ENCODE results near the gene KIF26A.

Gene KIF26A

DNA sequence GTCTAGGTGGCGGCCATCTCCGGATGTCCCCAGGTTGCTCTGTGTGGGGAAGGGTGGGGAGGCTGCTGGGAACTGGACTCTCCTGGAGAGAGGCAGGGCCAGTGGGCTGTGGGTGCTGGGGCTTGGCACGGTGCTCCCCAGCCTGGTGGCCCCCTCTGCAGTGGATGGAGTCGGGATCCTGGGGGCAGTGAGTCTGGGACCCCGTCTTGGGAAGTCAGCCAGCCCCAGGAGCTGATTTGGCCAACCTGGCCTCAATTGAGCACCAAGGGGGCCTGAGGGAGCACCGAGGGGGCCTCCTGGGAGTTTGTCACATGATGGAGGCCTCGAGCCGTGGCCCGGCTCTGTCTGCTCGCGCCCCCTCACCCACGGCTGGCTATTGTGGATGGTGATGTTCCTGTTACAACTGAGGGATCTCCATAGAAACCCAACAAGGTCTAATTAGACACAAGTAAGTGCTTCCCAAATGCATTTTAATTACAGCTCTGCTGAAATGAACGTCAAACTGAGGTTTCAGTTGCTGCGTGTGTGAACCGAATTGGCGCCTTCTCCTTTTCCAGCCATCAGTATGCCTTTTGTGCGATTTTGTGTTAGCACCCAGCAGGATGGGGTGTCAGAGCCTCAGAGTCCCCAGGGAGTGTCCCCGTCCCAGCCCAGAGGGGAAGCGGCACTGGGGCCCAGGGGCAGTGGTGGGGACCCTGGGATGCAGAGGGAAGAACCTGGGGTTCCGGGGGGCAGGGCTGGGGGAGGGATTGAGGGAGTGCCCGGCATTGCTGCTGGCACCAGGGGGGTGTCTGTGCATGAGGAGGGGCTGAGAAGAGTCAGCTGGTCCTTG lies 71.8 kb downstream of the KIF26A start:
- no peak for DNase-seq (ENCODE audit: low read depth)

DNA sequence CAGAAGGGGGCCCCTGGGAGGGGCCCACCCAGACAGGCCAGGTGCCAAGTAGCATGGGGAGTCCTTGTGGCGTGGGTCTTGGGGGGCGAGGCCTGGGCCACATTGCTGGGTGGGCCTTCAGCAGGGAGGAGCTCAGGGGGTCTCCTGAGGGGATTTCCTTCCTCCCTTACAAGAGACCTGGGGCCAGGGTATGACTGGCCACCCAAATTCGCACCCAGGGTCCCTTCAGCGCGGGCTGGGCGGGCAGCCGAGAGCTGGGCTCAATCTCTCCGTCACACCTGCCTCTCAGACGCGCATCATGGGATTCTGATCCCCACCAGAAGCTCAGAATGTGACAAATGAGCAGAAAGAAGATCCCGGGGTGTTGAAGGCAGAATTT lies 72.4 kb downstream of the KIF26A start:
- DNase-seq (ENCODE audit: low read depth): no peak

DNA sequence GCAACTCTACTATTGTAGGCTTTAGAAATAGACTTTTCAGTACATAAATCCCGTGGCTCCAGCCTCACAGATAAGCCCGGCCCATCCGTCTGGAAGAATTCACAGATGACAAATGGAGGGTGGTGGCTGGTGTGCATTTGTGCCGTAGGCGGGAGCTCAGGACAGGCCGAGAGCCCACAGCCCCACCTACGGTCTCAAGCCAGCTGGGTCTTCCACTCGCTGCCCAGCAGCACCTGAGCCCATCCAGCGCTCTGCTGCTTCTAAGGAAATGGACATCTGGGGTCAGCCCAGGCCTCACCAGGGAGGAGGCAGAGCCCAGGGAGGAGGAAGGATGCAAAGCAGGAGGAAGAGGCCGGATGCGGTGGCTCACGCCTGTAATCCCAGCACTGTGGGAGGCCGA lies 72.8 kb downstream of the KIF26A start:
- no peak for DNase-seq (ENCODE audit: low read depth)

DNA sequence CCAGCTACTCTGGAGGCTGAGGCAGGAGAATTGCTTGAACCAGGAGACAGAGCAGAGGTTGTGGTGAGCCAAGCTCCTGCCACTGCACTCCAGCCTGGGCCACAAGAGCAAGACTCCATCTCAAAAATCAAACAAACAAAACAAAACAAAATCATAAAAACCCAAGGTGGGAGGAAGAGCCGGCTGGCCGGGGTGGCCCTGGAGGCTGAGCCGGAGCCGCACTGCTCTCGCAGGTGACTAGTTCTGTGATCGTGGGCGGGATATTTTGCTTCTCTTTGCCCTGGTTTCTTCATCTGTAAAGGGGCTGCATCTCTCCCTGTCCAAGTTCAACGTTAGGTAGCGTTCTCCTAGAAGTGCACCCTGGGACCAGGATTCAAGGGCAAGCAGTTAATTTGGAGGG lies 73.4 kb downstream of the KIF26A start:
- DNase-seq (ENCODE audit: low read depth): no peak

DNA sequence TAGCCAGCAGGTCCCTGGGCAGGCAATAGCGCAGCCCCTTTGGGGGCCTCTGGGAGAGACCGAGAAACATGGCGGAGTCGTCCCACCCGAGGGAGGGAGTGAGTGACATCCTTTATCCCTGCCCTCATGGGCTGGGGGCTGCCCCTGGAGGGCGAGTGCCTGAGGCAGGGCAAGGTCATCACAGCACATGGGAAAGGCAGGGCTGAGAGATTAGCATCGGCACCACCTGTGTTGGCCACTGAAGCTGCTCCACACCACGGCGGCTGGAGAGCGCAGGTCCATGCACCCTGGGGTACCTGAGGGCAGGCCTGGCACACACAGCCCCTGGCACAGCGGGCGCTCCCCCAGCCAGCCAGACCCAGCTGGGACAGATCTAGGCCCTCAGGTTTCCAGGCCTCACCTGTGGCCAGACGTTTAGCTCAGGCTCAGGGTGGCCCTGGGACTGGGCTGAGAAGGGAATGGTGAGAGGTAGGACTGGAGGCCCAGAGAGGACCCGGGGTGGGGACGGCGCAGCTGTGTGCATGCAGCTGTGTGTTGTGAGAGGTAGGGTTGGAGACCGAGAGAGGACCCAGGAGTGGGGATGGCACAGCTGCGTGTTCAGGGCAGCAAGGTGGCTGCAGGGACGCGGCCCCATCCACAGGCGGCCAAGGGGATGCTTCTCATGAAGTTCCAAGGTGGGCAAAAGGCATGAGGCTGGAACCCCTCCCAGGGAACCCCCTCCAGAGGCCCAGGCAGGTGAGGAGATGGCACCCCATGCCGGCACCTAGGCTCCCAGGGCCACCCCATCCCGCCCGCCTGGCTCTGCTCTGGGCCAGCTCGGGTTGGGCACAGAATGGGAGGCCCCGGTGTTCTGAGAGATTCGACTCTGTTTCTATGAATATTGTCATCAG lies 74.1 kb downstream of the KIF26A start:
- DNase-seq (ENCODE audit: low read depth): no peak

DNA sequence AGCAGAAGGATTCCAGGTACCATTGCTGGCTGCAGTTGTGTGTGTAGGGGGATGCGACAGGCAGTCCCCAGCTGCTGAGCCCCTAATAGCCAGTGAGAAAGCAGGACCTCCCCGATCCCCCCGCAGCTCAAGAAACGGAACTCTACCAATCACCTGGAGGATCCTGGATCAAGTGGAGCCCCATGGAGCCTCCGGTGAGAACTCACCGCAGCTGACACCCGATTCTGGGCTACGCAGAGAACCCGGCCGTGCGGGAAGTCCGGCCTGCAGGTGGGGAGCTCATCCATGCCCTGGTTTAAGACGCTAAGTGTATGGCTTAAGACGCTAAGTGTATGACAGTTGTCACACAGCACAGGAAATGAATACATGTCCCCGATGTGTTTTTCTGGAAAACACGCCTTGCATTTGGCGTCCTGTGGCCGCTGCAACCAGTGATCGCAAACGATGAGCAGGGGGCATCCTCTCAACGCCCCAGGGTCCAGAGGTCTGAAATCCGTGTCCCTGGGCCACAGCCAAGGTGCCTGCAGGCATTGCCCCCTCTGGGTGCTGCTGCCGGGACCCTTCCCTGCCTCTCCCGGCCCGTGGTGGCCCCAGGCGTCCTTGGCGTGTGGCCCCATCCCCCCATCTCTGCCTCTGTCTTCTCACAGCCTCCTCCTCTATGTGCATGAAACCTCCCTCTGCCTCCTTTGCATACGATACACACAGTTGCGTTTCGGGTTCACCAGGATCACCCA lies 75.1 kb downstream of the KIF26A start:
- no peak for DNase-seq (ENCODE audit: low read depth)

DNA sequence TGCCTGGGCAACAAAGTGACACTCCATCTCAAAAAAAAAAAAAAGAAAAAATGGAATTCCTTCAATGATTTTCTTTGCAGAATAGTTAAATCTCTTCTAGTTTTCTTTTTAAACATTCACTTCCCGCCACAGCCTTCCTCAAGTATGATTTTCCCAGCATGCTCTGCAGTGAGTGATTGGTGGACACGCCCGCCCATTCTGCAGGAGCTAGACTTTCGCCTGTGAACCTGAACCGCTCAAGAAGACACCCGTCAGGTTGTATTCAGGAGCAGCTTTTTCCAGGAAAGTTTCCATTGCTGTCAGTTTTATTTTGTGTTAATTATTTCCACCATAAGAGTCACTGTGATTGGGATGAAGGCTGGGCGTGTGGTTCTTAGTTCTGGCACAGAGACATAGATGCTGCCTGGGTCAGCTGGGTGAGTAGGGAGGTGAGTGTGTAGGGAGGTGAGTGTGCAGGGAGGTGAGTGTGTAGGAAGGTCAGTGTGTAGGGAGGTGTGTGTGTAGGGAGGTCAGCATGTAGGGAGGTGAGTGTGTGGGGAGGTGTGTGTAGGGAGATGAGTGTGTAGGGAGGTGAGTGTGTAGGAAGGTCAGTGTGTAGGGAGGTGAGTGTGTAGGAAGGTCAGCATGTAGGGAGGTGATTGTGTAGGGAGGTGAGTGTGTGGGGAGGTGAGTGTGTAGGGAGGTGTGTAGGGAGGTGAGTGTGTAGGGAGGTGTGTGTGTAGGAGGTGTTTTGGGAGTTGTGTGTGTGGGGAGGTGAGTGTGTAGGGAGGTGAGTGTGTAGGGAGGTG lies 76.2 kb downstream of the KIF26A start:
- DNase-seq (ENCODE audit: low read depth): no peak

DNA sequence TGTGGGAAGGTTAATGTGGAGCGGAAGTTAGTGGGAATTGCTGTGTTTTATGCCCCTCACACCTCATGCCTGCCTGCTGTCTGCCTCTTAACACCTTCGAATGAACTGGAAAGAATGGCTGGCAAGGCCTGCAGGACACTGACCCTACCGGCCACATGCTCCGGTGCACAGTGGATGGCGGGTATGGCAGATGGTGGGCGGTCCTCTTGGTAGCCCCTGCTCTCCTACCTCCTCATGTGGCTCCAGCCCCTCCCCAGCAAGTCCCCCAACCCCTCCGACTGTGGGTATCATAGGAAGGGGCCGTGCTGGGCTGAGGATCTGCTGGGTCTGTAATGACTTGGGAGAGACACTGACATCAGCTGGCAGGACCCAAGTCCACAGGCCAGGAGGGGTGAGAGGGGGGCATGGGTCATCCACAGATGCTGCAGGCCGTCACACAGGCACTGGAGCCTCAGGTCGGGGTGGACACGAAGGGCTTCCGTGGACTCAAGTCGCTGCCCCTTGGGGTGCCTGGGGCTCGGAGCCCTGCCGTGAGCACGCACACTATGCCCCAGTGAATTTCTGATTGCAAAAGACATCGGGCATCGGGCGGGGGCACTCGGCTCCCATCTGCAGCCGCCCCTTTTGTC lies 77.4 kb downstream of the KIF26A start:
- DNase-seq (ENCODE audit: low read depth): no peak

DNA sequence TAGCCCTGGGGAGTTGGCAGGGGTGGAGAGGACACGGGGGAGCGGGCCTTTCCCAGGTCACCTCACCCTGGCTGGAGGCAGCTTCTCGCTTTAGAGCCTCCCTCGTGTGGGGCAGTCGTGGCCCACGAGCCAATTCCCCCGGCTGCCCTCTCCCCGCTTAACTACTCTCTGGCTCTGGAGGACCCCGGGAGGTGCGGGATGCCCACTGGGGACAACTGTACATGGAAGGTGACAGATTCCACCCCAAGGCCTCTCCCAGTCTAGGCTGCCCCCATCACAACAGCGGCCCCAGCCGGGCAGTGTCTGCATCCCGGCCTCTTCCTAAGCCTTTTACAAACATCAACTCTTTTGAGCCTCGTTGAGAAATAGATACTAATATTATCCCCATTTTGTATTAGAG lies 78.1 kb downstream of the KIF26A start:
- no peak for DNase-seq (ENCODE audit: low read depth)

DNA sequence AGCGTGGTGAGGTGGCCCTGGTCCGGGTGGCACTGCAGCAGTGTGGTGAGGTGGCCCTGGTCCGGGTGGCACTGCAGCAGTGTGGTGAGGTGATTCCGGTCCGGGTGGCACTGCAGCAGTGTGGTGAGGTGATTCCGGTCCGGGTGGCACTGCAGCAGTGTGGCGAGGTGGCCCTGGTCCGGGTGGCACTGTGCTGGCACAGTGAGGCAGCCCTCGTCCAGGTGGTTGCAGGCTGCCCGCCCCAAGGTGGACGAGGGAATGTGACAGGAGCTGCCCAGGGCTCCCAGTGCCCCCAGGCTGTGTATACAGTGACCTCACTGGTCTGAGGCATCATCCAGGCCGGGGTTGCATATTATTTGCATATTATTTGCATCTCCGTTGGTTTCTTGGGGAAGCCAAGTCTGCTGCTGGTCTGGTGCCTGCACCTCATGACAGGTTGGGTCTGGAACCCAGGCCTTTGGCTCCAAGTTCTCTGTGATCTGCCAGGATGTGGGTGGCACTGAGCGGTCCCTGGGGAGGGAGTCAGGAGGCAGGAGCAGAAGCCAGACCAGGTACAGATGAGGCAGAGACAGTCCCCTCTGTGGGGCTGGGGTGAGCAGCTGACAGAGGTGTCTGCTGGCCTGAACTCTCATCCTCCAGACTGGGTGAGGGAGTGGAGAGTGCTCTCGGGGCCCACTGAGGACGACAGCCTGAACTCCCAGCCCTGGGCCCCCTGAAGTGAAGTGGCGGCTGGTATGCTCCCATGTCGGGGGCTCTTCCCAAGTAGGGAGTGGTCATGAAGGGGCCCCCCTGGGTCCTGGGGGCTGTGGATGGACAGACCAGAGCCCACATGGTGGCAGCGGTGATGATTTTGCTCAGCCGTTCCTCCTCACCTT lies 79.3 kb downstream of the KIF26A start:
- no peak for DNase-seq (ENCODE audit: low read depth)

DNA sequence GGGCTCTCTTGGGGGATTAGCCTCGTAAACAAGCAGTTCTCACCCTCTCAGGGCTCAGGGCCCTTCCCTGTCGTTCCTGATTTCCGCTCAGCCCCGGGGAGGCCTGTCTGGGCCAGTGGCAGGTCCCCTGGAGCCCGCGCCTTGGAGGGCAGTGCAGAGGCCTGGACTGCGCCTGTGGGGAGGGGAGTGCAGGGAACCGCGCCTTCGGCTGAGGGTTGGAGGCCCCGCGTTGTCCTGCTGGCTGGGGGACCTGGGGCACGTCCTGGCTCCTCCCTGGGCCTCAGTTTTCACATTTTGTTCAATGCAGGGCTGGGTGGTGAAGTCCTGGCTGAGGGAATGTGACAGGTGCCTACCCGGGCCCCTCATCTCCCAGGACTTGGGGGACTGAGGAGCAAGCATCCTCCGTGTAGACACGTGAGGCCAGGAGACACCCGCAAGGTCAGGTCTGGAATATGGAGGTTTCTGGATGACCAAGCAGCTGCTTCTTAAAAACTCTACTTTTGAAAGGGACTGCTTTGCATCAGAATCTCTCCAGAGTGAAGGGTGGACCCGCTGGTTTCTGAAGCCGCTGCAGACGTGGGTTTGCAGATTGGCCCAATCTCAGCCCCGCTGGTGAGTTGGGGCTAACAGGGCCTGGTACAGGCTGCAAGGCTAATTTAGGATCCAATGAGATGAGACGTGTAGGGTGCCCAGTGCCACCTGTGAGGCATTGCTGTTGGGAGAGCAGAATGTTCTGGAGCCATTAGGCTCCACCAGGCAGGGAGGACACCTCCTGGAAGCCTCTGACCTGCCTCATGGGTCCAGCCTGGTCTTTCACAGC lies 80.2 kb downstream of the KIF26A start:
- no peak for DNase-seq (ENCODE audit: low read depth)

DNA sequence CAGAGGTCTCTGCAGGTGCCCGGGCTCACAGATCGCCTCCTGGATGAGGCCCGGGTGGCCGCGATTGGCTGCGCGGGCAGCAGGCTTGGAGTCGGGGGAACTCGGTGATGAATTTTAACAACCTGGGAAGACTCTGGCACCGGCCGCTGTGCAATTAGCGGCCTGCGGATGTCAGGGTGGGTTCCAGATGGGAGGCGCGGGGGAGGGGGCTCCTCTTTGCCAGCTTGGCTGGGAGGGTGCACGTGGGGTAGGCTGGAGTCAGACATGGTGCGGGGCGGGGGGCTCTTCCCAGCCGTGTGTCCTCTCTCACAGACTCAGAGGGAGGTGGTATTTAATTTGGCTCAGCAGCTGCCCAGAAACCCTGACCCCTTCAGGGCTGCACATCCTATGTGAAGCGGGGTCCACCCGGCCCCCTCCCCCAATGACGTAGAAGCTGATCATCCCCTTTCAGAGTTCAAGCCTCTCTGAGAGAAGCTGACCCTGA lies 81.4 kb downstream of the KIF26A start:
- no peak for DNase-seq (ENCODE audit: low read depth)

DNA sequence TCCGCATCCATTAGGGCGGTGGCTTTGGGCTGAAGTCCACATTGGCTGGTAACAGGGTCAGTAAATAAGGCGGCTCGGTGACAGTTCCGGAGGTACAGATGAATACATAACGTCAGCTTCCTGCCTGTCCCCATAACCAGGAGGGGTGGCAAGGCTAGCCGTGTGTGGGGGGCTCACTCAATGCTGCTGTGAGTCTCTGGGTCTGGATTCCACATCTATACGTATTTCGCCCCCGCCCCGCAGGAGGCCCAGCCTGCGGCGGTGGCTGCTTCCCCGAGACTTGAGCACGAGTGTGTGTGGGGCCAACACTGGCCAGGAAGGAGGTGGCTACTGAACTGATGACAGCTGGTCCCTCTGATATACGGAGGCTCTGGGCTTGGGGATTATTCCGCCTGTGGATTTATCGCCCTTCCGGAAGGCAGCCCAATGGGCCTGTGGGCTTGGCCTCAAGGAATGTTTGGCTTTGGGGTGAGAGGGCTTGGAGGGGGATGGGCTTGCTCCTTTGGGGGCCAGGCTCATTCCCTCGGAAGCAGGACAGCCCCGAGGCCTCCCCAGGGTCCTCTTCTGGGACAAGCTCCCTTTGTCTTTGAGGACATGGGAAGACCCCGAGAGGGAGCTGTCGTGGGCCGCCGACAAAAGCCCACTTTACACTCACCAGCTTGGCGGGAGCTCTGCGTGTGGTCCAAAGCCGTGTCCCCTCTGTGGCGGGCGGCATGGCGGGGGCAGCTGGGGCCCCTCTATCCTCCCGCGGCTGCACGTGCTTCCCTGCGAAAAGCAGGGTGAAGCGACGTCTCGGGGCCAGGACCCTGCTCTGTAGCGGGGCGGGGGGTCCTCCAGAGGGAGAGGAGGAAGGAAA lies 82.1 kb downstream of the KIF26A start:
- DNase-seq (ENCODE audit: low read depth): no peak

DNA sequence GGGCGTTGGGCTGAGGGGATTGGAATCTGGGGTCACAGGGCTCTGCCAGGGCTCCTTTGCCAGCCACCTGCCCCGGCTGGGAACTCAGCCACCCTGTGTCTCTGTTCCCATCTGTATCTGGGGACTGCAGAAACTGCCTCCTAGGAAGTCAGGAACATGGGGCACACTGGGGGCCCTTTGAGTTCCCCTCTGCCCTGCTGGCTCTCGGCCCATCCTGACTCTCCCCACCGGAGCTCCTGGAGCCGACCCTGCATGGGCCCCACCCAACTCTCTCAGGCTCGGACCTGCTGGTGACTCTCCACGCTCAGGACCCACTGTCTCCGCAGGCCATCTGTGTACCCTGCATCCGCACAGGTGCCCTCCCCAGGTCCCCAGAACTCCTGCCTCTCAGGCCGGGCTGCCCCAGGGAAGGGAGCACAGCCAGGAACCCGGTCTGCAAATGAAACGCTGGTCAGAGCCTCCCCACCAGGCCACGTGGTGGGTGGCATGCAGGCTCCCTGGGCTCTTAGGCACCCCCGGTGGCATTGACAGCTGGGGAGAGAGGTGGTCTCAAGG lies 82.8 kb downstream of the KIF26A start:
- no peak for DNase-seq (ENCODE audit: low read depth)

DNA sequence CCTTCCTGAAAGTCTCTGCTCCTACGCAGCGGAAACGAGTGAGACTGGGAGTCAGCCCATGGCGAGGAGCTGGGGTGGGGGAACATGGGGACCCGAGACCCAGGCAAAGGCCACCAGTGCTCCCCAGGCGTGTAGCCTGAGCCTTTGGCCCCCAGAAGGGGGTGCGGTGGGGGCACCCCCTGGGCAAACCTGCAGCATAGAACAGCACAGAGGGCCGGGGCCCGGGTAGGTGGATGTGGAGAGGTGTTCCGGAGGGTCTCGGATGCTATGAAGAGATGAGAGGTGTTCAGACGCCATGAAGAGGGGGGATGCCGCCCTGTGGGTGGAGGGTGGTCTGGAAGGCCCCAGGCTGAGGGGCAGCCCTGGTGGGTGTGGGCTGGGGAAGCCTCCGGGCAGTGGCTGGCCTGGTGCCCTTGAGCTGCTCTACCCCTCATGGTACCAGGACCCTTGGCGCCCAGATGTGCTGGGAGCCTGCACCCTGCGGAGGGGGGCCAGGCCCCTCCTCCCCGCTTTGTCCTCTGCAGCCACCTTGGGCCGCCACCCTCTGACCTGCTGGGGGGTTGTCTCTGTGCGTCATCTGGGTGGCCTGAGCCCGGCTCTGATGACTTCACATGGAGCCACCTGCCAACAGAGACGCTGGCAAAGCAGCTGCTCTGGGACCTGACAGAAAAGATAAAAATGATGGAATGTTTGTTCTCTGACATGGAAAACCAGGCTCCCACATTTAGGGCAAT lies 83.4 kb downstream of the KIF26A start:
- DNase-seq (ENCODE audit: low read depth): no peak

DNA sequence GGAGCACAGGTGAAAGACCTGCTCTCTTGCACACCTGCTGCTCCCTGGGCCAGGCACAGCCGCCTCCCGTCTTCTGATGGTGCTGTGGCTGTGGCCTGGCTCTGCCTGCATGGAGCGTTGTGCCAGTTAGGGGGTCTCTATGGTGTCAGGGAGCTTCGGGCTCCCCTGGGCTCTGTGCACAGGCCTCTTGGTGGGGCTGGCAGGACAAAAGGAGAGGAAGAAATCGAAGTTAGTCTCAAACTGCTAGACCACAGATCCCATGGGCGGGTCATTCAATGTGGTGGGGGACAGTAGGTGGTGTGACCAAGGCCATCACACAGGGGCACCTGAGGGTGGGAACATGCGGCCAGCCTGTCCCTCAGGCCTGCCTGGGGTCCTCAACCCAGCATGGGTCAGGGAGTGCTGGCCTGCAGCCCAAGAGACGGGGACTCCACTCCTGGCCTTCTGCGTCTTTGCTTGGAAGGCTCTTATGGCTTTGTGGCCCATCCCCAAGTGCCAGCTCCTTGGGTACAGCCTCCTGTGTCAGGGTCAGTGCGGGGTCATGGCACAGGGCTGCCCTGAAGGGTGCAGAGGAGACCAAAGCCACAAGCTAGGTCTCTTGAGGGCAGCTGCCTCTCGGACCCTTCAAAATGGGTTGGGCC lies 84.1 kb downstream of the KIF26A start:
- no peak for DNase-seq (ENCODE audit: low read depth)

All from stimulated activated CD8-positive, alpha-beta memory T cell treated with anti-CD3 and anti-CD28 coated beads, Interleukin-15, amount 100 ng/mL, for 1 hour (primary cell).